Stimulated activated CD4-positive, alpha-beta T cell treated with anti-CD3 and anti-CD28 coated beads, TNF-alpha, amount 100 ng/mL, for 4 hours (primary cell): ENCODE measurements around the gene AGL.
"Not testable (repeated sequence)": the region's sequence is repeated elsewhere in the genome, so short reads cannot be mapped to it uniquely, and the experiment has no call there.

Experiments
- DNase-seq, 3 experiments: peaks; one replicate each; pipeline ENCODE4 v3.0.0-alpha.2; 2020; ENCODE audit warnings: low read depth in 3 of 3

AGL gene

DNA sequence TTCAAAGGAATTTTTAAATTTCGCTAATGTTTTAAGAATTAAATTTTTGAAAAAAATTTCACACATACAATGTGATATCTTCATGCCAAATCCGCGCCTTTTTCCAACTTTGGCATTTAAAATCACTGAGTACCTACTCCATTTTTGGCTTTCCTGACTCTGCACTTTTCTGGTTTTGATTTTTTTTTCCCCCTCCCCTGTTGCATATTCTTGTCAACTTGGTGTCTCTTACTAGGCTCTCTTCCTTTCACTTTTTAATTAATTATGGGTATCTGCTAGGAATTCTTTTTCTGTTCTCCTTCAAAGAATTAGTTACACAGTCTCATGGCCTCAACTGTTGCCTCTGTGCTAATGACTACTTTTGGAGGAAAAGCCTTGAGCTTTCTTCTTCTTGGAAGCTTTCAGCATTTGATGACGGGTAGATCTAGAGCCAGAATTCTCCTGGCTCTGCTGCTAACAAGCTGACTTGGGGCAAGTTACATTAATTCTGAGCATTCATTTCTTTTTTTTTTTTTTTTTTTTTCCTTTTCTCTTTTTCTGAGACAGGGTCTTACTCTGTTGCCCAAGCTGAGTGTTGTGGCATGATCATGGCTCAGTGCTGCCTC, 1.8 kb downstream of the AGL start:
- no peak for DNase-seq

DNA sequence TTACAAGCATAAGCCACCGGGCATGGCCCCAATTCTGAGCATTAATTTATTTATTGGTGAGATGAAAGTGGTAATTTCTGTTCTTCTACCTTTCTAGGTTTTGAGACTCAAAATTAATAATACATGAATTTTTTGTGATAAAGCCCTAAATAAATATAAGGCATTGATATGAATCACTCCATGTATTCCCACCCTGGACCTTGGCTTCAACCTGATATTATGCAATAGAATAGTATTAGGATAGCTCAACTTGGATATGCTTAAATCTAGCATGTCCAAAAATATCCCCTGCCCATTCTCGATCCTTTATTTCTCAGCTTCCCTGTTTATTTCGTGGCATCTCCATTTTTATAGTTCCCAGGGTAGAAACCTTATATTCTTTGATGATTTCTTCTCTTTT, 2.5 kb downstream of the AGL start:
- DNase-seq: no peak

- DNase-seq: no peak
These were observed 5.8 kb downstream of the AGL start for GRCh38 chr1:99855914-99856450.

GRCh38 chr1:99857041-99857440, 6.9 kb downstream of the AGL start:
- DNase-seq: not testable (repeated sequence)

GRCh38 chr1:99858286-99858685, 8.1 kb downstream of the AGL start:
- no peak for DNase-seq

- no peak for DNase-seq
These were observed 8.7 kb downstream of the AGL start for GRCh38 chr1:99858881-99859280.

GRCh38 chr1:99860703-99861102, 10.5 kb downstream of the AGL start:
- DNase-seq: no peak

DNA sequence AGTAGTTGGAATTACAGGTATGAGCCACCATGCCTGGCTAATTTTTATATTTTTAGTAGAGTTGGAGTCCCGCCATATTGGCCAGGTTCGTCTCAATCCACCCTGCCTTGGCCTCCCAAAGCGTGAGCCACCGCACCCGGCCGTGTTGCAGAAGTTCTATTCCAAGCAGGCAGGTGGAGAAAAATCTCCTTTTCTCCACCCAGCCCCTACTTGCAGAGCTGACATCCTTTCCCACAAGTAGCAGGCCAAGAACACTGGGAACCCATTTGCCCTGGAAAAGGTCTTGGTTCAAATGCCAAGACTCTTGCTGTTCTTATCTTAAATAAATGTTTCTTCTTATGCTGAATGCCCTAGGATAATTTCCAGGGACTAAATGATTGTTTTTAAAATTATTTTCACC, 17.5 kb downstream of the AGL start:
- no peak for DNase-seq

DNA sequence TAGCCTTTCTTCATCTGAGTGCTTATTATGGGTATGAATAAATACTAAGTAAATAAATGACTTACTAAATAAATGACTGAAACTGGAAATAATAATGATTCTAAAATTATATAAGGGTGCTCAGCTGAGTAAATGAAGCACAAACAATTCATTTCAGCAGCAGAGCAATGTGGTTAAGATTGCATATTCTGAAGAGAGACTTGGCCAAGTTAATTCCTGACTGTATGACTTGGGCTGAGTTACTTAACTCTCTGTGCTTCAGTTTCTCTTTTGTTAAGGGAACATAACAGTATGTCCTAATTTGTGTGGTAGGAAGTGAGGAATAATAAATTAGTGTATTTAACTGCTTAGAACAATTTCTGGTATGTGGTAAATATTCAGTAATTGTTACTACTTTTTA, 19.1 kb downstream of the AGL start:
- DNase-seq: no peak

DNA sequence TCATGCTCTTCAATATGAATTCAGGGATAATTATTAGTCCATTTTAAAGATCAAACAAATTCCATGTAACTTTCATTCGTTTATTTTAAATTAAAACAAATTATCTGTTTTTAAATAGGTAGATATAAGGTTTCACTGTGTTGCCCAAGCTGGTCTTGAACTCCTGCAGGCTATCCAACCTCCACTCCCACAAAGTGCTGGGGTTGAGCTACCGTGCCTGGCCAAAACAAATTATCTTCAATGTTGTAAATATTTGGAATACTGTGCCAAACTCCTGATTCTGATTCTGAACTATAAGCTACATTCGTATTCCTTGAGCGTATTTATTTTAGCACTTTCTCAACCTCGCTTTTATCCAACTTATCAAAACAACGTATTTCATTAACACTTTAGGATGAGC, 19.6 kb downstream of the AGL start:
- DNase-seq: no peak

DNA sequence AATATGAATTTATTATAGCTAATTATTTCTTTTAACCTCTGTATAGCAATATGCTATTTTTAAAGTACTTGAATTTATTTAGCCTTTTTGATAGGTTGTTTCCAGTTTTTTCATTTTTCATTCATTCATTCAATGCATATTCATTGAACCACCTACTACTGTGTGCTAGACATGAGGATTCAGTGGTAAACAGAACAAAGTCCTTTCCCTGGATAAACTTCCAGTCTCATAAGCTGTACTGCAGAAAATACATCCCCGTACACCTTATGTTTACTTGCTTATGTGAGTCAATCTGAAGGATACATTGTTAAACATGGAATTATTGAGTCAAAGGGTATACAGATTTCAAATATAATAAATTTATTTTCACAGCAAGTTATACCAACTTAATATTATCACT, 21.9 kb downstream of the AGL start:
- no peak for DNase-seq

DNA sequence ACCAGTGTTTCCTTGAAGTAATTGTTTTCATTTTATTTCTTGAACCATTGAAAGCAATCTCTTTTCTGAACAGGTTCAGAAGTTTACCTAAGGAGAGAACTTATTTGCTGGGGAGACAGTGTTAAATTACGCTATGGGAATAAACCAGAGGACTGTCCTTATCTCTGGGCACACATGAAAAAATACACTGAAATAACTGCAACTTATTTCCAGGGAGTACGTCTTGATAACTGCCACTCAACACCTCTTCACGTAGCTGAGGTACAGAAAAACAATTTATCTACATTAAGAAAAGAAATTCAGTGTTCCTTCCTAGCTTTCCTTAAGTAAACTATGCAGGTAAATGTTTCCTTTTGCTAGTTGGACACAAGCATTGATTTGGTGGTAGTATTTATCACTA, 27.4 kb downstream of the AGL start:
- no peak for DNase-seq

DNA sequence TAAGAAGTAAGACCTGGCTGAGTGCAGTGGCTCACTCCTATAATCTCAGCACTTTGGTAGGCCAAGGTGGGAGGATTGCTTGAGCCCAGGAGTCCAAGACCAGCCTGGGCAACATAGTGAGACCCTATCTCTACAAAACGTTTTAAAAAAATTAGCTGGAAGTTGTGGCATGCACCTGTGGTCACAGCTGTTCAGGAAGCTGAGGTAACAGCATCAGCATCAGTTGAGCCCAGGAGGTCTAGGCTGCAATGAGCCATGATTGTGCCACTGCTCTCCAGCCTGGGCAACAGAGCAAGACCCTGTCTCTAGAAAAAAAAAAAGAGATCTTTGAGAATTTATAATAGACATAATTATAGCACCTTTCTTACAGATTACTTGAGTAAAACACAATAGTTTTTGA, 36.0 kb downstream of the AGL start:
- DNase-seq: no peak

- no peak for DNase-seq
These were observed 36.7 kb downstream of the AGL start for GRCh38 chr1:99886841-99887240.

- no peak for DNase-seq
These were observed 37.7 kb downstream of the AGL start for GRCh38 chr1:99887890-99888289.

GRCh38 chr1:99891997-99892396, 41.8 kb downstream of the AGL start:
- no peak for DNase-seq

GRCh38 chr1:99903278-99903677, 53.1 kb downstream of the AGL start:
- DNase-seq: not testable (repeated sequence)

GRCh38 chr1:99906535-99906934, 56.4 kb downstream of the AGL start:
- no peak for DNase-seq

DNA sequence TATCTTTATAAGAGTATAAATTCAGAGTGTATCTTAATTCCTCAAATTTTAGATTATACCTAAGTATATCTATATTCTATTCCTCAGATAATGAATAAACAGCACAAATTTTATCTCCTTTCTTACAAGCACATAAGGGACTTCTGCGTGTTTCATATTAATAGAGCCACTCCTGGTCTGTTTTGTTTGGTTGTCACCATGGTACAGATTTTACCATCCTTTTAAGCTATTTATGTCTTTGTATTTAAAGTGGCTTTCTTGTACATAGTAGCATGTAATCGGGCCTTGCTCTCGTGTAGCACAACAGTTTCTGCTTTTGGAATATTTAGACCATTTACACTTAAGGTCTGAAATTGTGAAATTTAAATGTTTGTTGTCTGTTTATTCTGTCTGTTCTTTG, 67.1 kb downstream of the AGL start:
- no peak for DNase-seq

- DNase-seq: no peak
These were observed 69.1 kb downstream of the AGL start for GRCh38 chr1:99919220-99919619.

DNA sequence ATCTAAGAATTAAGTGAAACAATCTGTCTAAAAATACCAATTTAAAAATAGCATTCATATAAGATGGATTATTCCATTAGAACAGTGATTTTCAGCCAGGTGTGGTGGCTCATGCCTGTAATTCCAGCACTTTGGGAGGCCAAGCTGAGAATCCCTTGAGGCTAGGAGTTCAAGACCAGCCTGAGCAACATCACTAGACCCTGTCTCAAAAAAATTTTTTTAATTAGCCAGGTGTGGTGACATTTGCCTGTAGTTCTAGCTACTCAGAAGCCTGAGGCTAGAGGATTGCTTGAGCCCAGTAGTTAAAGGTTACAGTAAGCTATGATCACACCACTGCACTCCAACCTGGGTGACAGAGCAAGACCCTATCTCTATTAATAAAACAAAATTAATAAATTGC, 84.6 kb downstream of the AGL start:
- DNase-seq: no peak

DNA sequence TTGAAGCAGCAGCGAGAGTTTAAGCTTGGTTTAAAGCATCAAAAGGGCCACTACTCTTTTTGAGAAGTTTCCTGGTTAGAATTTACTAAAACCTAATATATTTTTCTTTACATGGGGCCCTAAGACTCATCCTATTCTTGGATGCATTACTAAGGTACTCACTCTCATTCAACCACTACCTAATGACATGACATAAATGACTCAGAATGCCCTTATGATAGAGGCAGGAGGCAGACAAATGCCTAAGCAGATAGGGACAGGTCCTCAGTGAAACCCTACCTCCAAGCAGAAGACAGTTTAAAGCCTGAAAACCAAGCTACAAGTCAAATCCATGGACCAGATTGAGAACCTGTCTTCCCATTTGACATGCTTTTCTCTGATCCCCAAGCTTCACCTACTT, 85.4 kb downstream of the AGL start:
- no peak for DNase-seq

DNA sequence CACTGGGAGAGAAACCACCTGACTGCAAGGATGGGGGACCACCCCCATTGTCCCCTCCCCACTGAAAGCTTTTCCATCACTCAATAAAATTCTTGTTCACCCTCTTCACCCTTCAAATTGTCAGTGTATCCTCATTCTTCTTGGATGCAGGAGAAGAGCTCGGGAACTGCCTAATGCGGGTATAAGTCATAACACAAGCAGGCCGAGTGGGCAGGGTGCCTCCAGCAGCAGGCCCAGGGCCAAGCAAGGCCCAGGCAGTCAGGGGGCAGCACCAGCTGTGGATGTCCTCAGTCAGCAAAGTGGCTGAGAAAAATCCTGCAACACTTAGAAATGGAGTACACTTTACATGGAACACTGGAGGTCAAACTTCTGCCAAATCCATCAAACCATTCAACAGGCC, 85.9 kb downstream of the AGL start:
- DNase-seq: no peak

DNA sequence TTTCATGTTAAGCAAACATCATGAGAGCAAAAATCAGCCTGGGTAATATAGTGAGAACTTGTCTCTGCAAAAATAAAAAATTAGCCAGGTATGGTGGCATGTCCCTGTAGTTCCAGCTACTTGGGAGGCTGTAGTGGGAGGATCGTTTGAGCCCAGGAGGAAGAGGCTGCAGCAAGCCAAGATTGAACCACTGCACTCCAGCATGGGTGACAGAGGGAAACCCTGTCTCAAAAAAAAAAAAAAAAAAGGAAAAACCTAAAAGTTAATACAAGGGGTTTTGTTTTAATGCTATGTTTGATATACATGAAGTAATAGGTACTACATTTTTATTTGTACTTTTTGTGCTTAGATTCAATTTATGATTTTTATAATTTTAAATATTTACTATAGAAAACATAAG, 92.6 kb downstream of the AGL start:
- DNase-seq: no peak
